HepG2 (cell line): ENCODE data around the gene DPT. TPM values are rescaled to one million over a fixed set of nuclear protein-coding genes. Genes with fewer than 3 reads are reported as not detected.

ENCODE experiments used
- ARID4A ChIP-seq: sonication (generic); formaldehyde crosslinking; IDR thresholded peaks from 2 replicates; pipeline ENCODE4 v1.5.0; 2020; ENCODE audit warnings: mild to moderate bottlenecking, missing genetic modification reagents, borderline replicate concordance
- CEBPG ChIP-seq: IDR thresholded peaks from 2 replicates; pipeline ENCODE4 v1.6.1; 2016
- MED13 ChIP-seq: sonication (generic); formaldehyde crosslinking; IDR thresholded peaks from 2 replicates; pipeline ENCODE4 v1.5.0; 2020; ENCODE audit warnings: missing genetic modification reagents
- NFRKB ChIP-seq: fragments of 450-650 bp; IDR thresholded peaks from 2 replicates; pipeline ENCODE4 v1.6.1; 2017
- NRL ChIP-seq: sonication (generic); formaldehyde crosslinking; IDR thresholded peaks from 2 replicates; pipeline ENCODE4 v1.5.0; 2020; ENCODE audit warnings: missing genetic modification reagents, mild to moderate bottlenecking, moderate library complexity, borderline replicate concordance
- PHF21A ChIP-seq: sonication (generic); formaldehyde crosslinking; IDR thresholded peaks from 2 replicates; pipeline ENCODE4 v1.5.0; 2020; ENCODE audit warnings: mild to moderate bottlenecking, missing genetic modification reagents
- POGZ ChIP-seq: sonication (generic); formaldehyde crosslinking; IDR thresholded peaks from 2 replicates; pipeline ENCODE4 v1.4.0; 2020; ENCODE audit warnings: mild to moderate bottlenecking, missing genetic modification reagents
- POLR2G ChIP-seq: fragments of 200-400 bp; formaldehyde crosslinking; IDR thresholded peaks from 2 replicates; pipeline ENCODE4 v1.6.1; 2018; ENCODE audit warnings: mild to moderate bottlenecking, low read depth, low read length, moderate library complexity
- PRPF4 ChIP-seq: fragments of 200-400 bp; formaldehyde crosslinking; IDR thresholded peaks from 2 replicates; pipeline ENCODE4 v1.6.1; 2016; ENCODE audit warnings: low read length, low read depth; ENCODE audit not compliant: poor library complexity, severe bottlenecking
- RBFOX2 ChIP-seq: fragments of 200-400 bp; formaldehyde crosslinking; IDR thresholded peaks from 2 replicates; pipeline ENCODE4 v1.6.1; 2017; ENCODE audit warnings: low read depth, mild to moderate bottlenecking, low read length
- SALL1 ChIP-seq: sonication (generic); formaldehyde crosslinking; IDR thresholded peaks from 2 replicates; pipeline ENCODE4 v1.8.0; 2022; ENCODE audit warnings: mild to moderate bottlenecking, missing genetic modification reagents
- SAP130 ChIP-seq: IDR thresholded peaks from 2 replicates; pipeline ENCODE4 v1.6.1; 2016; ENCODE audit warnings: low read depth
- SIX4 ChIP-seq: sonication (generic); formaldehyde crosslinking; IDR thresholded peaks from 2 replicates; pipeline ENCODE4 v1.4.0; 2020; ENCODE audit warnings: missing genetic modification reagents
- ZNF24 ChIP-seq: fragments of 450-650 bp; IDR thresholded peaks from 2 replicates; pipeline ENCODE4 v1.6.1; 2017; ENCODE audit warnings: antibody characterized with exemption, mild to moderate bottlenecking
- ZNF547 ChIP-seq: sonication (generic); formaldehyde crosslinking; IDR thresholded peaks from 2 replicates; pipeline ENCODE4 v1.5.1; 2020; ENCODE audit warnings: mild to moderate bottlenecking, missing genetic modification reagents
- ZNF570 ChIP-seq: sonication (generic); formaldehyde crosslinking; IDR thresholded peaks from 2 replicates; pipeline ENCODE4 v1.4.0; 2020; ENCODE audit warnings: mild to moderate bottlenecking, missing genetic modification reagents, borderline replicate concordance
- polyA plus RNA-seq, 8 experiments: library from polyadenylated mRNA; depleted of rRNA in 3 of 8; stranded (reverse) in 7 of 8; unstranded in 1 of 8; fragments of >200 nt; fragmentation: Illumina TruSeq in 4 of 8; extraction: Trizol in 4 of 8; gene quantifications; 2 replicates each; pipeline versions ENCODE4 v1.2.1 to v1.2.3, GENCODE V29; 2011 to 2016; ENCODE audit warnings: low read depth in 4 of 8, missing spikeins in 1 of 8, mixed read lengths in 1 of 8; ENCODE audit not compliant: insufficient read depth in 1 of 8
- total RNA-seq, 5 experiments: library from RNA; depleted of rRNA; stranded (reverse); fragments of >200 nt; fragmentation: Illumina TruSeq; extraction: Trizol; gene quantifications; 2 replicates each; pipeline ENCODE4 v1.2.3, GENCODE V29; 2016; ENCODE audit warnings: low read depth in 1 of 5
- TF ChIP-seq, protein P1 (sequence below): sonication (generic); formaldehyde crosslinking; IDR thresholded peaks from 2 replicates; pipeline ENCODE4 v1.8.0; 2022; ENCODE audit warnings: low read depth, missing genetic modification reagents
- TF ChIP-seq, protein P2 (sequence below): sonication (generic); formaldehyde crosslinking; IDR thresholded peaks from 2 replicates; pipeline ENCODE4 v1.5.0; 2020; ENCODE audit warnings: missing genetic modification reagents, mild to moderate bottlenecking, borderline replicate concordance
- TF ChIP-seq, protein P3 (sequence below): IDR thresholded peaks from 2 replicates; pipeline ENCODE4 v1.6.1; 2016; ENCODE audit warnings: low read depth

The DPT gene
- total and polyA plus RNA-seq, 2 of the 13 experiments (the other 11 are each of a cell fraction or from before 2014, with no cell fraction given): 0.04 TPM; not detected in 1

- TF ChIP-seq, protein P1, sequence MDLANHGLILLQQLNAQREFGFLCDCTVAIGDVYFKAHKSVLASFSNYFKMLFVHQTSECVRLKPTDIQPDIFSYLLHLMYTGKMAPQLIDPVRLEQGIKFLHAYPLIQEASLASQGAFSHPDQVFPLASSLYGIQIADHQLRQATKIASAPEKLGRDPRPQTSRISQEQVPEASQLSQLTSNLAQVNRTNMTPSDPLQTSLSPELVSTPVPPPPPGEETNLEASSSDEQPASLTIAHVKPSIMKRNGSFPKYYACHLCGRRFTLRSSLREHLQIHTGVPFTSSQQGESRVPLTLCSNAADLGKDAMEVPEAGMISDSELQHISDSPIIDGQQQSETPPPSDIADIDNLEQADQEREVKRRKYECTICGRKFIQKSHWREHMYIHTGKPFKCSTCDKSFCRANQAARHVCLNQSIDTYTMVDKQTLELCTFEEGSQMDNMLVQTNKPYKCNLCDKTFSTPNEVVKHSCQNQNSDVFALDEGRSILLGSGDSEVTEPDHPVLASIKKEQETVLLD (CRISPR knock-in tag): no peak
- TF ChIP-seq MED13 (CRISPR knock-in tag) (no peak), PHF21A (0 out of 2 replicates have a peak, but pooled peaks have one; percentile 27), SIX4 (no peak), POGZ (CRISPR knock-in tag) (peak; percentile 38; the same call in 1 of the 2 replicates), NRL (CRISPR knock-in tag) (no peak), ARID4A (0 out of 2 replicates have a peak, but pooled peaks have one; percentile 7), ZNF570 (CRISPR knock-in tag) (no peak), PRPF4 (no peak), ZNF24 (peak; percentile 21; the same call in 1 of the 2 replicates), ZNF547 (CRISPR knock-in tag) (0 out of 2 replicates have a peak, but pooled peaks have one; percentile 33), CEBPG (peak; percentile 4; the same call in 1 of the 2 replicates), POLR2G (peak; percentile 55; the same call in 1 of the 2 replicates), RBFOX2 (peak; percentile 37), SAP130 (CRISPR knock-in tag) (peak; percentile 46; the same call in 1 of the 2 replicates), NFRKB (no peak), SALL1 (peak; percentile 42; the same call in 1 of the 2 replicates)
- TF ChIP-seq, protein P2, sequence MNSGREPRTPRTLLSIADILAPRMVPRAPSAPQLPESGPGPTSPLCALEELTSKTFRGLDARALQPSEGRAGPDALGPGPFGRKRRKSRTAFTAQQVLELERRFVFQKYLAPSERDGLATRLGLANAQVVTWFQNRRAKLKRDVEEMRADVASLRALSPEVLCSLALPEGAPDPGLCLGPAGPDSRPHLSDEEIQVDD (CRISPR knock-in tag): no peak
- TF ChIP-seq, protein P3, sequence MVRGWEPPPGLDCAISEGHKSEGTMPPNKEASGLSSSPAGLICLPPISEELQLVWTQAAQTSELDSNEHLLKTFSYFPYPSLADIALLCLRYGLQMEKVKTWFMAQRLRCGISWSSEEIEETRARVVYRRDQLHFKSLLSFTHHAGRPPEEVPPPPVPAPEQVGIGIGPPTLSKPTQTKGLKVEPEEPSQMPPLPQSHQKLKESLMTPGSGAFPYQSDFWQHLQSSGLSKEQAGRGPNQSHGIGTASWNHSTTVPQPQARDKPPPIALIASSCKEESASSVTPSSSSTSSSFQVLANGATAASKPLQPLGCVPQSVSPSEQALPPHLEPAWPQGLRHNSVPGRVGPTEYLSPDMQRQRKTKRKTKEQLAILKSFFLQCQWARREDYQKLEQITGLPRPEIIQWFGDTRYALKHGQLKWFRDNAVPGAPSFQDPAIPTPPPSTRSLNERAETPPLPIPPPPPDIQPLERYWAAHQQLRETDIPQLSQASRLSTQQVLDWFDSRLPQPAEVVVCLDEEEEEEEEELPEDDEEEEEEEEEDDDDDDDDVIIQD (CRISPR knock-in tag): peak; percentile 51; the same call in 1 of the 2 replicates
Observed at GRCh38 chr1:168689726-168690602, 39.0 kb downstream of the DPT start (continued).
